H1 (cell line): ENCODE measurements around the gene KRT81. TPM values are rescaled to one million over a fixed set of nuclear protein-coding genes. Genes with fewer than 3 reads are reported as not detected.

Source experiments
- CREB1 ChIP-seq: IDR thresholded peaks from 2 replicates; pipeline ENCODE4 v1.6.1; 2012; ENCODE audit warnings: inconsistent platforms
- TCF12 ChIP-seq: IDR thresholded peaks from 2 replicates; pipeline ENCODE4 v1.6.1; 2011; ENCODE audit warnings: low read depth, mild to moderate bottlenecking, low read length
- polyA plus RNA-seq, 7 experiments: library from polyadenylated mRNA; depleted of rRNA in 3 of 7; stranded (reverse) in 5 of 7; unstranded in 2 of 7; fragments of >200 nt in 5 of 7; fragments of 200-250 nt in 2 of 7; gene quantifications; 1 replicate in 5 of 7; 2 replicates in 1 of 7; 4 replicates in 1 of 7; pipeline versions ENCODE4 v1.2.1 to v1.2.3, GENCODE V29; 2011 to 2013; ENCODE audit warnings: missing spikeins in 2 of 7, mixed read lengths in 2 of 7
- total RNA-seq: library from RNA; stranded (reverse); fragmentation: NEBNext Ultra II Directional; extraction: Animal tissue kit (Norgen Biotek cat#: 25700); gene quantifications from 2 replicates; pipeline ENCODE4 v1.2.1, GENCODE V29; 2021

Gene KRT81
- total and polyA plus RNA-seq, 2 of the 8 experiments (the other 6 are each of a cell fraction or from before 2014, with no cell fraction given), result not detected

DNA sequence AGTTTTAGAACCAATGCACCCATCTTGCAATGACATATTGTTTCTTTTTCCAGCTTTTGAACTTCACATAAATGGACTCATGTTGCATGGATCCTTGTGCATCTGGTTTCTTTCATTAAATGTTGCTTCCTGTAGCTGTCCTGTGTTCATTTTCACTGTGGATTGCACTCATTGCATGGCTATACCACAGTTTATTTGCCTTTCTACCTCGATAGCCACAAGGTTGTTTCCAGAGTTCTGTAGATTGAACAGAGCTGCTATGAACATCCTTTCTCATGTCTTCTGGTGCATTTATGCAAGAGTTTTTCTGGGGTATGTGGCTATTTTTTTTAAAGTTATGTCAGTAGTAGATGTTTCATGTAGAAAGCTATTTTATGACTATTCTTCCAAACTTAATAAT is 3.5 kb upstream of the KRT81 start (continued):
- no peak for TF ChIP-seq TCF12
- TF ChIP-seq CREB1, result no peak
- TF ChIP-seq, all 59 proteins: peak for 0
